HG02623 (cell line): Measurements from ENCODE around the gene U2AF2.
A peak's percentile ranks its signal among the peaks of the same experiment; 100 is the strongest.

Source experiments
- ATAC-seq: cut with Tn5 transposase; IDR thresholded peaks from one replicate; pipeline ENCODE4 v1.9.1; 2021; ENCODE audit warnings: moderate library complexity; ENCODE audit not compliant: unreplicated experiment

U2AF2 gene

GRCh38 chr19:55642153-55643002, 12.5 kb upstream of the U2AF2 start:
- no peak for ATAC-seq

GRCh38 chr19:55643003-55643886, 11.6 kb upstream of the U2AF2 start, which contains the start of gene ZNF581:
Gene ZNF581, plus strand, starts transcription at chr19:55643649. Its CDS starts 923 bp downstream, at chr19:55644572.
- ATAC-seq, result peak; percentile 31

GRCh38 chr19:55643887-55644176, 11.0 kb upstream of the U2AF2 start:
- ATAC-seq, result no peak

- ATAC-seq, result no peak
Measured at GRCh38 chr19:55644191-55644833, 10.5 kb upstream of the U2AF2 start.

- no peak for ATAC-seq
Measured at GRCh38 chr19:55644842-55645511, 9.9 kb upstream of the U2AF2 start.

- no peak for ATAC-seq
Measured at GRCh38 chr19:55645512-55645881, 9.3 kb upstream of the U2AF2 start.

- no peak for ATAC-seq
Measured at GRCh38 chr19:55646889-55647731, 7.7 kb upstream of the U2AF2 start.

GRCh38 chr19:55647732-55648584, 6.9 kb upstream of the U2AF2 start, which contains the start of gene CCDC106:
Gene CCDC106, plus strand, starts transcription at chr19:55648212. Its CDS starts 835 bp downstream, at chr19:55649047.
- peak; percentile 37 for ATAC-seq

- ATAC-seq, result no peak
Measured at GRCh38 chr19:55648585-55649267, 6.1 kb upstream of the U2AF2 start.

- no peak for ATAC-seq
Measured at GRCh38 chr19:55649268-55650125, 5.3 kb upstream of the U2AF2 start.

GRCh38 chr19:55650126-55650557, 4.7 kb upstream of the U2AF2 start:
- no peak for ATAC-seq

- no peak for ATAC-seq
Measured at GRCh38 chr19:55650602-55651230, 4.1 kb upstream of the U2AF2 start.

GRCh38 chr19:55651236-55651635, 3.6 kb upstream of the U2AF2 start:
- no peak for ATAC-seq

GRCh38 chr19:55652311-55653128, 2.3 kb upstream of the U2AF2 start:
- ATAC-seq, result no peak

- peak; percentile 41 for ATAC-seq
Measured at GRCh38 chr19:55653651-55654322, 1.0 kb upstream of the U2AF2 start.
